HG02588 (cell line): ENCODE results near the gene DMRTA2.
"Not testable (repeated sequence)": the region's sequence is repeated elsewhere in the genome, so short reads cannot be mapped to it uniquely, and the experiment has no call there.

Source experiments
- ATAC-seq: cut with Tn5 transposase; IDR thresholded peaks from one replicate; pipeline ENCODE4 v1.9.1; 2021; ENCODE audit warnings: mild to moderate bottlenecking, moderate library complexity; ENCODE audit not compliant: unreplicated experiment

Gene DMRTA2

GRCh38 chr1:50393522-50394120 is 29.6 kb downstream of the DMRTA2 start:
- ATAC-seq = no peak

GRCh38 chr1:50381551-50381950 is 41.7 kb downstream of the DMRTA2 start:
- ATAC-seq = not testable (repeated sequence)

DNA sequence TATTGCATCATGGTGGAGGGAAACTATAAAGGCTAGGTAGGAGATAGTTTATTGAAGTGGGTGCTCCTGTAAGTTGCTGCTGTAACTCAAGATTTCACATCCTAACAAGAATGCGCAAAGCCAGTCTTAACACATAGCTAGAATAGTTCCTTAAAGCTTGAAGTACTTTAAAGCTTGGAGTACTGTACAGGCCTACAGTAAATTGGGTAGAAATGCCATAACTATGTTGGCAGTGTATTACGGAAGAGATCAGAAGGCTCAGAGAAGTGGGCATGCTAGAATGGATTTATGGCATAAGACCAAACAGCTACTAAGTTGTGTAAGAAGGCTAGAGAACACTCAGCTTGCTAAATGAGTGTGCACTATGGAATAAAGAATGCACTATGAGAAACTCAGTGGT is 44.5 kb downstream of the DMRTA2 start:
- no peak for ATAC-seq

DNA sequence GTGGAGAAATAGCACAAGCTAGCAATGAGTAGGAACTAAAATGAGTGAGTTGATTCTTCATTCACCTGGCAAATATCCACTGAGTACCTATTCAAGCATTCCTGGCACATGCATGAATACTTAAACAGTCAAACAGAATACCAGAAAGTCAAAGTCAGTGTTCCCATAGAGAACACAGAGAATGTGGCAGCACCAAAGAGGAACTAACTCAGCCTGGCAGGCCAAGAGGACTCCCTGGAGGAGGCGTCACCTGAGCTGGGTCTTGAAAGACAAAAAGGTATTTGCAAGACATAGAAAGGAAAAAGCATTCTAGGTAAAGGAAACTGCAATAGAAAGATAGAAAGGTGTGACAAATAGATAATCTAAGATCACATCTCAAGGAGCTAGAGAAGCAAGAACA is 49.7 kb downstream of the DMRTA2 start:
- no peak for ATAC-seq

- no peak for ATAC-seq
Observed at GRCh38 chr1:50371749-50372148, 51.5 kb downstream of the DMRTA2 start.

DNA sequence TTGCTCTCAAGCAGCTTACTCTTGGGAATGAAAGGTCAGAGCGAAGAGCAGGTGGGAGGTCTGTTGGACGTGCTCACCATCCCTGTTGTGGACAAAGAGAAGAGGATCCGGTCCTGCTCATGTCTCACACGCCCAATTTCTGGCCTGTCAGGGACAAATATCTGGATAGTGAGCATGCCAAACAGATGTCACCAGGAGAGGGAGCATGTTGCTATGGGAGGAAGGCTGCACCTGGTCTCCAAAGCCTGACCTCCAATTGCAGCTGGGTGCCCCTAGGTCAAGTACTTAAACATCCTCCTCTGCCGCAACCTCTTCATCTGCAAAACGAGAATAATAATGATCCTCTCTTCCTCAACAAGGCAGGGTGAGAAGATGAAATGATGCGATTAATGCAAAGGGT is 53.4 kb downstream of the DMRTA2 start:
- ATAC-seq = no peak

DNA sequence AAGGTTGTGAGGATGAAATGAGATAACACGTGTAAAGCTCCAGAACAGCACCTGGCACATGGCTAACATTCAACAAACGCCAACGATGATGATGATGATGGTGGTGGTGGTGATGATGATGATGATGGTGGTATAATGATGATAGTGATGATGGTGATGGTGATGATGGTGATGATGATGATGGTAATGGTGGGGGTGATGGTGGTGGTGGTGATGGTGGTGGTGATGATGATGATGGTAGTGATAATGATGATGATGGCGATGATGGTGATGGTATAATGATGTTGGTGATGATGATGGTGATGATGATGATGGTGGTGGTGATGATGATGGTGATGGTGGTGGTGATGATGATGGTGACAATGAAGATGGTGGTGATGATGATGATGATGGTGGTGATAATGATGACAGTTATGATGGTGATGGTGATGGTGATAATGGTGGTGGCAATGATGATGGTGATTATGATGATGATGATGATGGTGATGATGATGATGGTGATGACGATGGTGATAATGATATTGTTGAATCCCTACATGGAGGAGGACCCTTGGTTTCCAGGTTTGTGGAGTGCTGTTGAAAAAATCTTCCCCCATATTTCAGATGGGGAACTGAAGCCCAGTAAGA is 54.1 kb downstream of the DMRTA2 start:
- ATAC-seq = no peak

GRCh38 chr1:50368179-50369007 is 54.9 kb downstream of the DMRTA2 start:
- ATAC-seq = no peak
